Transverse colon (tissue), 4 donors: Measurements from ENCODE around the gene ZDHHC3. TPM values are rescaled to one million over a fixed set of nuclear protein-coding genes. Genes with fewer than 3 reads are reported as not detected.

ENCODE experiments used
- DNase-seq: peaks from one replicate; pipeline ENCODE4 v3.0.0-alpha.2; 2019
- H3K27ac ChIP-seq, 4 donors: fragments of 200-600 bp; sonication (generic); 2 replicates each; pipeline ENCODE4 v1.5.1; 2016 to 2018; ENCODE audit warnings: inconsistent platforms in 4 of 4
- H3K27me3 ChIP-seq: fragments of 200-600 bp; sonication (generic); 2 replicates; pipeline ENCODE4 v1.5.1; 2017; ENCODE audit warnings: inconsistent platforms
- H3K36me3 ChIP-seq, 4 donors: fragments of 200-600 bp; sonication (generic); 2 replicates each; pipeline ENCODE4 v1.5.1; 2017 to 2019; ENCODE audit warnings: inconsistent platforms in 4 of 4
- H3K4me1 ChIP-seq, 4 donors: fragments of 200-600 bp; sonication (generic); 2 replicates each; pipeline ENCODE4 v1.5.1; 2017 to 2020; ENCODE audit warnings: inconsistent platforms in 4 of 4
- H3K4me3 ChIP-seq, 4 donors: fragments of 200-600 bp; sonication (generic); 1 replicate in 1 of 4; 2 replicates in 3 of 4; pipeline versions ENCODE4 v1.5.1 to v1.6.1; 2017 to 2019; ENCODE audit warnings: inconsistent platforms in 4 of 4
- H3K9me3 ChIP-seq, 2 donors: fragments of 200-600 bp; sonication (generic); 2 replicates each; pipeline ENCODE4 v1.5.1; 2017 to 2019; ENCODE audit warnings: inconsistent platforms in 2 of 2
- EP300 ChIP-seq: sonication (generic); formaldehyde crosslinking; IDR thresholded peaks from one replicate; pipeline ENCODE4 v1.6.1; 2017; ENCODE audit warnings: antibody characterized with exemption, low read depth
- POLR2A ChIP-seq: fragments of 450-650 bp; IDR thresholded peaks from one replicate; pipeline ENCODE4 v1.6.1; 2016; ENCODE audit warnings: antibody characterized with exemption, mild to moderate bottlenecking, moderate library complexity
- POLR2AphosphoS5 ChIP-seq, 3 donors: sonication (generic); formaldehyde crosslinking; IDR thresholded peaks; one replicate each; pipeline ENCODE4 v1.6.1; 2016; ENCODE audit warnings: antibody characterized with exemption in 3 of 3
- WGBS, 2 donors: methylation state at CpG; one replicate each; pipeline ENCODE4 v1.1.5; 2018; ENCODE audit warnings: low coverage in 1 of 2; 5-methylcytosine and 5-hydroxymethylcytosine counted together
- in situ Hi-C, 4 donors: fragments of 200-750 bp; cut with MboI; loops; one replicate each; pipeline versions ENCODE4 v1.15.0 to v1.15.1; 2017; ENCODE audit warnings: low sequenced_read_pairs in 3 of 4, low pct_ligation_motif_present in 1 of 4, low pct_unique_long_range_greater_than_20kb in 1 of 4
- intact Hi-C: fragments of 100-400 bp; cut with DNase I; formaldehyde crosslinking; loops from one replicate; pipeline ENCODE4 v1.15.1; 2023; ENCODE audit warnings: low total_unique reads
- total RNA-seq, 4 donors: library from RNA; depleted of rRNA; stranded (reverse); fragments of >200 nt; gene quantifications; one replicate each; pipeline ENCODE4 v1.1.0, GENCODE V29; 2016
- TF ChIP-seq, protein P1 (sequence below), 5 experiments: fragments of 200-600 bp in 3 of 5; fragments of 450-650 bp in 2 of 5; sonication (generic) in 3 of 5; IDR thresholded peaks; 1 replicate in 2 of 5; 2 replicates in 3 of 5; pipeline ENCODE4 v1.5.1; 2016 to 2017; ENCODE audit warnings: antibody characterized with exemption in 5 of 5, inconsistent platforms in 3 of 5, mild to moderate bottlenecking in 2 of 5, moderate library complexity in 1 of 5

Gene ZDHHC3
- total RNA-seq, 4 donors from 2014 or later: 142 to 258 (median 170) TPM

DNA sequence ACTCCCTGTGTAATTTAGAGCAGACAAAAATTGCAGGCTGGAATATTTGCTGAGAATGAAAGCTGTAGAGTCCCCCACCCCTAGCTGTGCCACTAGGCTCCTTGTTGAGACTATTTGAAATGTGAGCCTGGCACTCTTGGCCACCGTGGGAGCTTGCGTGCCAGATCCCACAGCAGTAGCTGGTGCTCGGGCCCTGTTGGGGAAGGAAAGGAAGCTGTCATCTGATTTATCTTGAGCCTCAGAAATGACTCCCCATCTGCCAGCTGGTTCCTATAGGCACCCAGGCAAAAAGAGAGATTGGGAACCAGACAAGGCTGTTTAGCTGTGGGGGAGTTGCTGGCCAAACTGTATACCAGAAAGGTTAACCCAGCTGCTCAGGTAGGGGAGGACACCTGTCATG is 26.7 kb upstream of the ZDHHC3 start:
- peaks cover 0 to 19% (median 8%) of the 10 kb centered on the region in 4 donors for H3K36me3 ChIP-seq
- DNase-seq: no peak
- no peaks in the 10 kb centered on the region for H3K27me3 ChIP-seq
- intact Hi-C loops (no loop called here), in situ Hi-C loops (no loop called here)
- TF ChIP-seq POLR2A: no peak
- TF ChIP-seq POLR2AphosphoS5 (IDR thresholded peaks at IDR 0.05): no peak
- no peak for TF ChIP-seq EP300
- TF ChIP-seq, protein P1, sequence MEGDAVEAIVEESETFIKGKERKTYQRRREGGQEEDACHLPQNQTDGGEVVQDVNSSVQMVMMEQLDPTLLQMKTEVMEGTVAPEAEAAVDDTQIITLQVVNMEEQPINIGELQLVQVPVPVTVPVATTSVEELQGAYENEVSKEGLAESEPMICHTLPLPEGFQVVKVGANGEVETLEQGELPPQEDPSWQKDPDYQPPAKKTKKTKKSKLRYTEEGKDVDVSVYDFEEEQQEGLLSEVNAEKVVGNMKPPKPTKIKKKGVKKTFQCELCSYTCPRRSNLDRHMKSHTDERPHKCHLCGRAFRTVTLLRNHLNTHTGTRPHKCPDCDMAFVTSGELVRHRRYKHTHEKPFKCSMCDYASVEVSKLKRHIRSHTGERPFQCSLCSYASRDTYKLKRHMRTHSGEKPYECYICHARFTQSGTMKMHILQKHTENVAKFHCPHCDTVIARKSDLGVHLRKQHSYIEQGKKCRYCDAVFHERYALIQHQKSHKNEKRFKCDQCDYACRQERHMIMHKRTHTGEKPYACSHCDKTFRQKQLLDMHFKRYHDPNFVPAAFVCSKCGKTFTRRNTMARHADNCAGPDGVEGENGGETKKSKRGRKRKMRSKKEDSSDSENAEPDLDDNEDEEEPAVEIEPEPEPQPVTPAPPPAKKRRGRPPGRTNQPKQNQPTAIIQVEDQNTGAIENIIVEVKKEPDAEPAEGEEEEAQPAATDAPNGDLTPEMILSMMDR (IDR thresholded peaks at IDR 0.05): no peak
- no peak overlapping the region for H3K4me3 ChIP-seq
- H3K27ac ChIP-seq: no peak overlapping the region
- no peaks in the 10 kb centered on the region for H3K4me1 ChIP-seq
- 89% methylated on average over 3 of the region's 3 CpGs; no CpG with 5 or more reads in 1 of the 2 donors for WGBS, 2 donors
- H3K9me3 ChIP-seq: no peaks in the 10 kb centered on the region

DNA sequence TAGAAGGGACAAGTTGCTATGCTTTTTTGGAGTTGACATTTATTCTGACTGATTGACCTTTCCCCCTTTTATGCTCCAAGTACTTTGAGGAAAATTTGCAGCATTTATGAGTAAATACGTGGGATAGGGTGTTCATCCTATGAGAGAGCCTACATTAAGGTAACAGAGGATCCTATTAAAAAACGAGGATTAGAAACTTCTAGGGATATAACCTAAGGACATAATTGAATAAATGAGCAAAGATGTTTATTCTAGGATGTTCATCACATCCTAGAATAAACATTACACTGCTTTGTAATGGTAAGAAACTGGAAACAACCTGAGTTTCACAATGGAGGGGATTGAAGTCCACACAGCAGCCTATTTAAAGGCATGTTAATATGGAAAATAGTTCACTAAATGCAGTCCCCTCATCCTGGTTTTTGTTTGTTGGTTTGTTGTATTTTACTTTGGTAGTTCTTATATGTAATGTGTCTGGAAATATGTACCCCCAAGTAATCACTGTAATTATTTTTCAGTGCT is 26.2 kb upstream of the ZDHHC3 start:
- in situ Hi-C loops (no loop called here), intact Hi-C loops (no loop called here)
- Histone ChIP-seq H3K27ac (no peak overlapping the region), H3K4me1 (no peaks in the 10 kb centered on the region), H3K9me3 (no peaks in the 10 kb centered on the region), H3K36me3 (peaks cover 0 to 20% (median 9%) of the 10 kb centered on the region in 4 donors), H3K27me3 (no peaks in the 10 kb centered on the region), H3K4me3 (no peak overlapping the region)
- 71 to 74% methylated on average over 2 of the region's 2 CpGs for WGBS, 2 donors
- TF ChIP-seq POLR2A: no peak
- TF ChIP-seq, protein P1 (IDR thresholded peaks at IDR 0.05): no peak
- no peak for TF ChIP-seq EP300
- no peak for TF ChIP-seq POLR2AphosphoS5 (IDR thresholded peaks at IDR 0.05)
- no peak for DNase-seq

DNA sequence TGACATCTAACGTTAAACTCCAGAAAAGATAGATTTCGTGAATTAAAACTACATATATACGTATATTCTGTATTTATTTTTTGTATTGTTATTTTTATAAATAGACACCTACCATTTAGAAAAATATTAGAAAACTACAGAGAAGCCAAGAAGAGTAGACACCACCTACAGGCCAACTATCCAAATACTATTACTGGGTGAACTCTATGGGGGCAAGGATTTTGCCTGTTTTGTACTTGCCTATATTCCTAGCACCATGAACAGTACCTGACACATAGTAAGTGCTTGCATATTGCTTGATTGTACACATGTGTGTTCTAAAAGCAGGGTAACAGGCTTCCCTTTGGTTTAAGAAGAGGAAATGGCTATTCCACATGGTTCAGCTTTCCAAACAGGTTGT is 25.8 kb upstream of the ZDHHC3 start:
- no peaks in the 10 kb centered on the region for H3K9me3 ChIP-seq
- no peak overlapping the region for H3K27ac ChIP-seq
- in situ Hi-C loops: no loop called here
- DNase-seq: no peak
- no peaks in the 10 kb centered on the region for H3K27me3 ChIP-seq
- peaks cover 0 to 24% (median 9%) of the 10 kb centered on the region in 4 donors for H3K36me3 ChIP-seq
- no peaks in the 10 kb centered on the region for H3K4me1 ChIP-seq
- WGBS, 2 donors: 93 to 98% methylated on average over 3 of the region's 3 CpGs
- no peak overlapping the region for H3K4me3 ChIP-seq
- no peak for TF ChIP-seq POLR2A
- TF ChIP-seq, protein P1 (IDR thresholded peaks at IDR 0.05): no peak
- TF ChIP-seq POLR2AphosphoS5 (IDR thresholded peaks at IDR 0.05): no peak
- intact Hi-C loops: no loop called here

DNA sequence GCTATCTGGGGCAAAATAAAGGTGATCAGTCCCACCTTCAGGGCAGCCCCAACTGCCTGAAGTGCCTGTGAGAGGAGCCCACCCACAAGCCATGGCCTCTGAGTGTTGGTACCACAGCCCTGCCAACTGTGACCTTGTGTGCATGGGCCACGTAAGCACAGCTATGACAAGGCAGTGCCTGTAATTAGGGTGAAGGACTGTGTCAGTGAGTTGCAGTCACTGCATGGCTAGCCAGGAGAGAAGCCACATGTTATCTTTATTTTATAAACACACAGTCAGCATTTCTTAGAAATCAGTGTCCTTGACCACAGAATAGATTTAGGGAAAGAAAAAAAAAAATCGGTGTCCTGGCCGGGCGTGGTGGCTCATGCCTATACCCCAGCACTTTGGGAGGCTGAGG is 24.8 kb upstream of the ZDHHC3 start:
- Histone ChIP-seq H3K36me3 (peaks cover 0 to 24% (median 9%) of the 10 kb centered on the region in 4 donors), H3K4me3 (no peak overlapping the region), H3K27me3 (no peaks in the 10 kb centered on the region), H3K27ac (no peak overlapping the region), H3K4me1 (peaks cover 0 to 4% (median 2%) of the 10 kb centered on the region in 4 donors), H3K9me3 (no peaks in the 10 kb centered on the region)
- TF ChIP-seq POLR2A (no peak), POLR2AphosphoS5 (IDR thresholded peaks at IDR 0.05) (no peak), EP300 (no peak)
- TF ChIP-seq, protein P1 (IDR thresholded peaks at IDR 0.05): no peak
- intact Hi-C loops (no loop called here), in situ Hi-C loops (no loop called here)
- no peak for DNase-seq
- 84 to 89% methylated on average over 3 to 4 of the region's 4 CpGs for WGBS, 2 donors
